Muscle layer of colon (tissue), 2 donors: Measurements from ENCODE around the gene THADA.

Experiments used
- H3K27ac ChIP-seq: one replicate; pipeline ENCODE4 v1.7.0; 2013; ENCODE audit warnings: low read depth, mild to moderate bottlenecking, low read length, moderate library complexity
- H3K27me3 ChIP-seq, 2 donors: one replicate each; pipeline ENCODE4 v1.7.0; 2013; ENCODE audit warnings: low read length in 2 of 2, mild to moderate bottlenecking in 2 of 2; ENCODE audit not compliant: insufficient read depth in 2 of 2, control insufficient read depth in 1 of 2
- H3K36me3 ChIP-seq: one replicate; pipeline ENCODE4 v1.7.0; 2013; ENCODE audit warnings: mild to moderate bottlenecking, low read length; ENCODE audit not compliant: insufficient read depth
- H3K4me1 ChIP-seq: one replicate; pipeline ENCODE4 v1.7.0; 2013; ENCODE audit warnings: mild to moderate bottlenecking, low read length; ENCODE audit not compliant: insufficient read depth
- H3K4me3 ChIP-seq, 2 donors: one replicate each; pipeline ENCODE4 v1.7.0; 2013; ENCODE audit warnings: low read length in 2 of 2, low read depth in 1 of 2, mild to moderate bottlenecking in 1 of 2, moderate library complexity in 1 of 2
- H3K9ac ChIP-seq: one replicate; pipeline ENCODE4 v1.7.0; 2013; ENCODE audit warnings: low read length
- H3K9me3 ChIP-seq: one replicate; pipeline ENCODE4 v1.7.0; 2013; ENCODE audit warnings: mild to moderate bottlenecking, low read length
- donor health status: abdominal sarcoma.
- donor health status: Adenocarcinoma of cecum.

Gene THADA

DNA sequence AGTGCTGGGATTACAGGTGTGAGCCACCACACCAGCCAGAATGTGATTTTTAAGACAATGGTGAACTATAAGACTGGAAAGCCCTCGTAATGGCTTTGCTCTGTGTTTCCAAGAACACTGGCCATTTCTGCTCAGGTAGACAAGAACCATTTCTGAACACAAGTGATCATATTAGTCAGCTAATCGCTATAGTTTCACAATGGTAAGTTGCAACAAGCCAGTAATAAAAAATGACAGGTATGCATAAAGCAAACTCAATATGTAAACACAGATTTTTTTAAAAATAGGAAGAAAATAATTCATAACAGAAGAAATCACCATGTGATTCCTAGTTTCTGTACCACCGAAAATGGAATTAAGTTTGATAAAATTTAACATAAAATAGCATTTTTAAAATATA is 166.5 kb downstream of the THADA start:
- no peak overlapping the region for H3K27ac ChIP-seq
- peaks cover 27% of the 10 kb centered on the region for H3K4me1 ChIP-seq
- H3K36me3 ChIP-seq, result no peaks in the 10 kb centered on the region
- H3K4me3 ChIP-seq, result no peak overlapping the region
- no peaks in the 10 kb centered on the region for H3K27me3 ChIP-seq
- no peak overlapping the region for H3K9ac ChIP-seq
- no peaks in the 10 kb centered on the region for H3K9me3 ChIP-seq

DNA sequence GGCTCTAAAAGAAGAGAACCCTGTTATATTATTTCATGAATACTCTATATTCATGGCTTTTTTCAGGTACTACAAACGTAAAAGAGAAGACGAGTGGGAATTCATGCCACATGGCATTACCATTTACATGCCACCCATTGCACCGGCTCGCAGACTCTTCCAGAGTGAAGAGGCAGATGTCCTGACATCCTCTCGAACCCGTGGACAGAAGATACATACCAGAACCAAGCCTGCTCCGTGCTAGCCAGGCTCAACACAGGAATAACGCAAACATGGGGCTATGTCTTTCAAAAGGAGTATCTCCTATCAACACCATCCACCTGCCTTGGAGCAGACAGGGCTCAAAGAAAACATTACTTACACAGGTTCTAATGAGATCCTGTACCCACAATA is 168.8 kb downstream of the THADA start:
- Histone ChIP-seq H3K27ac (peak overlapping the region; percentile 54), H3K4me1 (peaks cover 36% of the 10 kb centered on the region), H3K9ac (no peak overlapping the region), H3K36me3 (no peaks in the 10 kb centered on the region), H3K9me3 (no peaks in the 10 kb centered on the region), H3K27me3 (no peaks in the 10 kb centered on the region), H3K4me3 (no peak overlapping the region)

DNA sequence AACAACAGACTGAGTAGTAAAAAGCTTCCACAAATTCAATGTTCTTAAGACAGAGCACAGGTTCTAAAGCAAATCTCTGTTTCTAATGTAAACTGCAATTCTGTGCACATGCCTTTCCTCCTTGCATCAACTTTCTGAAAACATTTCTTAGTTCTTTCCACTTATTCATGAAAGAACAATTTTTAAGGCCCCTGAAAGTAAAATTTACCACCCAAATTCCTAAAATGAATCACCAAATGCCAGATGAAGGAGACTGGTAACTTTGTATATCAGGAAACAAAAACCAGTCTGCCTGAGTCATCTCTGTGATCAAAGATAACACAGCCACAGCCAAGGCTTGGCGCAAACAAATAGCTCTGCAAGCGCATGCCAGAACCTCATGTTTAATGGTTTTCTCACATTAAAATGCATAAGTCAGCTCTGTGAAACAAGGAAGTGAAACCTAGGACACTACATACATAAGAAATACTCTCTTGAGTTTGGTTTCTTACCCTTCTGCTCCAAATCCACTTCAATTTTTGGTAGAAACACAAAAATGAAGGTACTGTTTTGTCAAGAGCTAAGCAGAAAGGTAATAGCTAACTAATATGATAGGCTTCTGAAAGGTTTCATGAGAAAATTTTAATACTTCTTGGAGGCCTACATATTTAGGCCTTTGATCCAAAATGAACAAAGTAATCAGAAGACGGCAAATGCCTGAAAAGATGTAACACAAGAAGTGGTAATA is 169.4 kb downstream of the THADA start:
- no peaks in the 10 kb centered on the region for H3K27me3 ChIP-seq
- no peak overlapping the region for H3K9ac ChIP-seq
- H3K9me3 ChIP-seq, result no peaks in the 10 kb centered on the region
- H3K27ac ChIP-seq, result peak overlapping the region; percentile 70
- H3K4me1 ChIP-seq, result peaks cover 36% of the 10 kb centered on the region
- H3K36me3 ChIP-seq, result no peaks in the 10 kb centered on the region
- no peak overlapping the region for H3K4me3 ChIP-seq

DNA sequence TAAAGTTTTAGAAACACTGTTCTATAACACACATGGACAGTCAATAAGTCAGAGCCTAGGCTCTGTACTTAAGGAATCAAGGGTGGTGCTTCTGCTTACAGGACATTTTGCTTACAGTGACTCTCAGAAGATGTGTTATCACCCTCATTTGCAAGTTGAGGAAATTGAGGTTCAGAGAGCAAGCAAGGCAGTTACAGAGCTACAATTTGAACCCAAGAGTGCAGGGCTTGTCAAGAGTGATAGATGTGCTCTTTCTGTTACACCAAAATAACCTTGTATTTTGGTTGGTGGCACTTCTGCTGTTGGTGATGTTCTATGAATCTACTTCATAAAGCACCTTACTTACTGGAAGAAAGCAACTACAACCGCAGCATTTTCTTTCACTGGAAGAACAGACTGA is 170.2 kb downstream of the THADA start:
- Histone ChIP-seq H3K27ac (peak overlapping the region; percentile 70), H3K9me3 (no peaks in the 10 kb centered on the region), H3K9ac (no peak overlapping the region), H3K4me1 (peaks cover 36% of the 10 kb centered on the region), H3K36me3 (no peaks in the 10 kb centered on the region), H3K4me3 (no peak overlapping the region), H3K27me3 (no peaks in the 10 kb centered on the region)

DNA sequence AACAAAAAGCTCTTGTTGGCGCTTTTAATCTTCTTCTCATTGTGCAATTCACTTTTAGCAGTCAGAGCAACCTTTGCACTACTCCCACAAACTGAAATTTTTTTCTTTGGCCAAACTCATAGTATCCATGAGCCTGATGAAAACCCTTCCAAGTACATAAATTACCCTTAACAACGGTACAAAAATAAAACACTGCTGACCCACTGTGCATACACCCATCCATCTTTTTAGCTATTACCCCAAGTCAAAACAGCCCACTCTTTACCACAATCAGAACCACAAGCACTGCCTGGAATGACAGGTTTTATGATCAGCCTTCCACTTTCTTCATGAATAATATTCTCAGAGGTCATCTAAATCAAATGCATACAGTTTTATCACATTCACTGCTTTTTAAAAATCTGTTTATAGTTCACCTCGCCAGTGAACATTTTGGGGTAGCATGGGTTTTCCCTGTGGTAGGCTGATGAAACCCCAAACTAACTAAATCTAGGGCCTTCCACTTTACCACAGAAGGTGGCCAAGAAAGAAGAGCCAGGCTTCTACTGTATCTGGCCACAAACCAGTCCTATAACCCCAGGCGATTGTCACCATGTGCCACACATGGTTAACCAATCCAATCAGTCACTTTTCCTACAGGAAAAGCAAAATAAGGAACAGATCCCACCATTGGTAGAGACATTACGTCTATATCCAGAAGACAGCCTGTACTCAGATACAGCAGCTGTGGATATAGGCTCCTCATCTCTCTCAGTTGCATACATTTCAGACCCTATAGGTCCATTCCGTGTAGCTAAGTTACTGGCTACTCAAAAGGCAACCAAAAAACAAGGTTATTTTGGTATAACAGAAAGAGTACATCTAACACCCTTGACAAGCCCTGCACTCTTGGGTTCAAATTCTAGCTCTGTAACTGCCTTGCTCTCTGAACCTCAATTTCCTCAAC is 171.3 kb downstream of the THADA start:
- Histone ChIP-seq H3K9me3 (no peaks in the 10 kb centered on the region), H3K4me3 (no peak overlapping the region), H3K27ac (peak overlapping the region; percentile 70), H3K4me1 (peaks cover 45% of the 10 kb centered on the region), H3K9ac (no peak overlapping the region), H3K27me3 (no peaks in the 10 kb centered on the region), H3K36me3 (no peaks in the 10 kb centered on the region)

DNA sequence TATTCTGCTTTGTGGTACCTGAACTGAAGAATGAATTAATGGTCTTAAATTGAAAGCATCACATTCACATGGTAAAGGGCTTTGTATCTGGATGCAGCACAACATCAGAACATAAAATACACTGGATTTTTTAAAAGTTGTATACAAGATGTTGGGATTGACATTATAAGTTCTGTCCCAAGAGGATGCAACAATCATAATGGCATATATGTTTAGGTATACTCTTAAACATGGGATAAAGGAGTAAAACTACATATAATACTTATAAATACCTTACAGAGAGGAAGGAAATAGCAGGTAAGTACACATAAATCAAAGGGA is 171.9 kb downstream of the THADA start:
- Histone ChIP-seq H3K27ac (no peak overlapping the region), H3K9ac (no peak overlapping the region), H3K4me1 (peaks cover 45% of the 10 kb centered on the region)

DNA sequence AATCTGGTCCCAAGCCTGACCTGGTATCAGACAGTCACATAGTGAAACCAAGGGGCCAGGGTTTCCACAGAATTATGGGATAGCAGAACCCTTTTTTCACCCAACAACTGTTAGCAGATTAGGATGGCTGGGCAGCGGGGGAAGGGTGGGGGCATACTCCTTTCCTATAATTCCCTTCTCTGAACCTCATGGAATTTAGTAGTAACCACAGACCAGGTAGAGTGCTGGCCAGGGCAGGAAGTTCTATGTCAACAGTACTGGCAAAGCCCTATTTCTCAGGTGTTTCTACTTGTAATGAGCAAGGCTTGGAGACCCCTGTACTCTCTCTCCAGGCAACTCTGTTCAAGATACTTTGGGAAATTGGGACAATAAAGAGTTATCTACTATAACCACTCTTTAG is 174.6 kb downstream of the THADA start:
- Histone ChIP-seq H3K9ac (no peak overlapping the region), H3K4me1 (peaks cover 47% of the 10 kb centered on the region), H3K27me3 (no peaks in the 10 kb centered on the region), H3K27ac (peak overlapping the region; percentile 10), H3K4me3 (no peak overlapping the region), H3K9me3 (no peaks in the 10 kb centered on the region), H3K36me3 (no peaks in the 10 kb centered on the region)

More for the DNA sequence above, 171.9 kb downstream of the THADA start:
- no peaks in the 10 kb centered on the region for H3K27me3 ChIP-seq
- no peaks in the 10 kb centered on the region for H3K9me3 ChIP-seq
- no peaks in the 10 kb centered on the region for H3K36me3 ChIP-seq
- H3K4me3 ChIP-seq, result no peak overlapping the region

DNA sequence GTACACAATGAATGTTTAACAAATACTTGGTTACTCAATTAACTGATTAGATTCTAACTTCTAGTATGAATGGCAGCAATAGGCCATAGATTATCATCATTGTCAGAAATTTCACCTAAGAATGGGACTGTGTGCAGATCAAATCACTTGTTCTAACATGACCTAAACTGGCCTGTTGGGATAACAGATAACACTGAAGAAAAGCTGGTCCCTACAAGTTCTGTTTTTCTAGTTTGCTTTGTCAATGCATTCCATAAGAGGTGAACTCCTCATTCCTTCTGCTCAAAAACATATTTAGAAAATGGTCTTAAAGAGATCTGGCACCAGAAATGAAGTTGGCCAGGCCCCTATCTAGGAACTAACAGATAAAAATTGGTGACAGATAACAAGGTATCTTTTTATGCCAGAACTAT is 175.4 kb downstream of the THADA start:
- no peaks in the 10 kb centered on the region for H3K36me3 ChIP-seq
- H3K27ac ChIP-seq, result no peak overlapping the region
- H3K27me3 ChIP-seq, result no peaks in the 10 kb centered on the region
- H3K4me1 ChIP-seq, result peaks cover 49% of the 10 kb centered on the region
- no peaks in the 10 kb centered on the region for H3K9me3 ChIP-seq
- H3K4me3 ChIP-seq, result no peak overlapping the region
- no peak overlapping the region for H3K9ac ChIP-seq

DNA sequence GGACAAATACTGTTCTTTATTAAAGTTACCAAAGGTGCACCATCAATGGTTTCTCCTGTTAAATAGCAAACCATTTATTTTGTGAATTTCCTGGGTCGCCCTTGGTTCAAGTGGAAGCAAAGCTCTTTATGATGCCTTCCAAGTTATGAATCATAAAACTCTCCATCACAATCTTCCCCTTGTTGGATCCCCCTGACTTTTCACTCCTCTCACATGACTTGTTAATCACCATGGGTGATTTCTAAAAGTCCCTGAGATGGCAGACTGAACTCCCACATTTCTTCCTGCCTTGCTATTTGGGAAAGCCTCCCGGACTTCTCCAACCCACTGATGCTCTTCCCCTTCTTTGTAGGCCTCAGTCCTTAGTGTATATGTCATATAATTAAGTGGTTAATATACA is 176.0 kb downstream of the THADA start:
- Histone ChIP-seq H3K27ac (no peak overlapping the region), H3K36me3 (no peaks in the 10 kb centered on the region), H3K27me3 (no peaks in the 10 kb centered on the region), H3K4me3 (no peak overlapping the region), H3K9me3 (no peaks in the 10 kb centered on the region), H3K4me1 (peaks cover 49% of the 10 kb centered on the region), H3K9ac (no peak overlapping the region)

DNA sequence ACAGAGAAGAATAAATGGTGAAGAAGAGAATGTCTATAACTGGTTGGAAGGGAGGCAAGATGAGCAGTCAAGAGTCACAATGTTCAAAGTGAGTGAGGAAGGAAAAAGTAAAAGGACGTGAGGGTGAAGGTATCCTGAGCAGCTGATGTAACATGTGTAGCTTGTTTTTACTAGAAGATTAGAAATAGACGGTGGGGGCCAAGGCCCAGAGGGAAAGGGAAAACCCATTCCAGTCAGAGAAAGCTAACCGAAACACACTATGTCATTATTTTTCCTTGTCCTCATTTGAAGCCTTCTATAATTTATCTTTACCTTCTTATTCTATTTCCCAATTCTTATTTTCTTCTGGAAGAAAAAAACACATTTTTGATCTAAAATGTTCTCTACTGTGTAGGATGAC is 176.6 kb downstream of the THADA start:
- H3K4me1 ChIP-seq, result peaks cover 49% of the 10 kb centered on the region
- no peaks in the 10 kb centered on the region for H3K36me3 ChIP-seq
- H3K27ac ChIP-seq, result no peak overlapping the region
- no peak overlapping the region for H3K4me3 ChIP-seq
- no peaks in the 10 kb centered on the region for H3K9me3 ChIP-seq
- no peak overlapping the region for H3K9ac ChIP-seq
- H3K27me3 ChIP-seq, result no peaks in the 10 kb centered on the region

DNA sequence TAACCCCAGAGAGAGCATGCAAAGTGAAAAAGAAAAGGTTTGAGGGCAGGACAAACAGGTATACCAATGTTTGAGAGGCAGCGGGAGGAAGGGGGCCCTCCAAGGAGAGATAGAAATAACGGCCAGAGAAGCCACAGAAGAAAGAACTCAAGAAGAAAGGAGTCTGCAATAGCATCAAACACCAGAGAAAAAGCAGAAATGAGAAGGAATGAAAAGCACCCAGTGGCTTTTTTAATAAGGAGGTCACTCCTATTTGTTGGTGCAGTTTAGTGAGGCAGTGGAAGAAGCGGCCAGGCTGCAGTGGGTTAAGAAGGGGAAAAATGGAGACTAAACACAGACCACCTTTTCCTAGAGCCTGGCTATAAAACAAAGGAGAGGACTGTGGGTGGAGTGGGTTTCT is 177.2 kb downstream of the THADA start:
- no peaks in the 10 kb centered on the region for H3K9me3 ChIP-seq
- no peaks in the 10 kb centered on the region for H3K36me3 ChIP-seq
- H3K4me3 ChIP-seq, result no peak overlapping the region
- no peak overlapping the region for H3K9ac ChIP-seq
- no peaks in the 10 kb centered on the region for H3K27me3 ChIP-seq
- H3K27ac ChIP-seq, result no peak overlapping the region
- peaks cover 47% of the 10 kb centered on the region for H3K4me1 ChIP-seq
